Panc1 (cell line): ENCODE measurements around the gene FAM149B1. TPM values are rescaled to one million over a fixed set of nuclear protein-coding genes. Genes with fewer than 3 reads are reported as not detected.

Source experiments
- ATAC-seq: fragments of 200-7000 bp; cut with Tn5 transposase; 2 replicates; pipeline ENCODE4 v1.9.1; 2020; ENCODE audit warnings: mild to moderate bottlenecking, moderate library complexity
- BruUV-seq: library from RNA; stranded (reverse); fragments of 400-500 nt; replicated peaks from 2 replicates; lab custom pipeline; 2021; lab: Mats Ljungman, UMichigan
- CTCF ChIA-PET: fragments of 300-600 bp; sonication (Branson Sonifier 250); formaldehyde crosslinking; loops from one replicate; lab custom pipeline; 2022; ENCODE audit warnings: antibody characterized with exemption; lab: Charles Lee
- POLR2A ChIA-PET: fragments of 300-600 bp; sonication (Branson Sonifier 250); formaldehyde crosslinking; loops from one replicate; lab custom pipeline; 2022; ENCODE audit warnings: antibody characterized with exemption; lab: Charles Lee
- DNase-seq: peaks from one replicate; pipeline ENCODE4 v3.0.0-alpha.2; 2010; ENCODE audit warnings: low read depth, low spot score
- H3K27ac ChIP-seq: 2 replicates; pipeline ENCODE4 v1.5.1; 2011; ENCODE audit warnings: mild to moderate bottlenecking, low read length, inconsistent platforms
- H3K27me3 ChIP-seq: fragments of 200-500 bp; sonication (Bioruptor generic); 2 replicates; pipeline ENCODE4 v1.6.0; 2014; ENCODE audit warnings: low read length, inconsistent platforms; ENCODE audit not compliant: control insufficient read depth, insufficient read depth
- H3K36me3 ChIP-seq: fragments of 200-500 bp; sonication (Bioruptor generic); 2 replicates; pipeline ENCODE4 v1.5.1; 2014; ENCODE audit warnings: inconsistent platforms, mild to moderate bottlenecking, low read length, moderate library complexity; ENCODE audit not compliant: control insufficient read depth, insufficient read depth
- H3K4me1 ChIP-seq: 2 replicates; pipeline ENCODE4 v1.5.1; 2011; ENCODE audit warnings: inconsistent platforms, mild to moderate bottlenecking, low read length, moderate library complexity; ENCODE audit not compliant: control insufficient read depth, insufficient read depth
- H3K4me3 ChIP-seq, 2 experiments: 2 replicates each; pipeline ENCODE4 v1.5.1; 2011 to 2012; ENCODE audit warnings: low read depth in 2 of 2, low read length in 2 of 2, mild to moderate bottlenecking in 2 of 2, inconsistent platforms in 1 of 2, moderate library complexity in 1 of 2
- H3K9me3 ChIP-seq: fragments of 200-500 bp; sonication (Bioruptor generic); 2 replicates; pipeline ENCODE4 v1.5.1; 2014; ENCODE audit warnings: low read depth, mild to moderate bottlenecking, inconsistent platforms, low read length, moderate library complexity; ENCODE audit not compliant: control insufficient read depth, insufficient read depth
- POLR2AphosphoS5 ChIP-seq: IDR thresholded peaks from 2 replicates; pipeline ENCODE4 v1.6.1; 2012; ENCODE audit warnings: mild to moderate bottlenecking, low read depth, low read length, moderate library complexity
- SIN3A ChIP-seq: IDR thresholded peaks from 2 replicates; pipeline ENCODE4 v1.6.1; 2012; ENCODE audit warnings: low read depth, mild to moderate bottlenecking, low read length, moderate library complexity, borderline replicate concordance; ENCODE audit not compliant: insufficient read depth
- TCF7L2 ChIP-seq: IDR thresholded peaks from 2 replicates; pipeline ENCODE4 v1.6.1; 2011; ENCODE audit warnings: mild to moderate bottlenecking, low read depth, low read length, inconsistent platforms
- in situ Hi-C: cut with HindIII; loops from 2 replicates; pipeline ENCODE4 v1.10.0; 2016; ENCODE audit warnings: low sequenced_read_pairs, low pct_unique_long_range_greater_than_20kb
- intact Hi-C: fragments of 100-400 bp; cut with micrococcal nuclease; formaldehyde crosslinking; loops from one replicate; pipeline ENCODE4 v1.10.0; 2022; ENCODE audit not compliant: unreplicated experiment
- total RNA-seq: library from RNA; stranded (reverse); gene quantifications from one replicate; pipeline ENCODE4 v1.2.1, GENCODE V29; 2021; ENCODE audit not compliant: unreplicated experiment
- TF ChIP-seq, protein P1 (sequence below), 2 experiments: IDR thresholded peaks; 2 replicates each; pipeline ENCODE4 v1.6.1; 2011 to 2012; ENCODE audit warnings: low read depth in 2 of 2, control low read depth in 1 of 2, low read length in 1 of 2, mild to moderate bottlenecking in 1 of 2, moderate library complexity in 1 of 2; ENCODE audit not compliant: insufficient read depth in 1 of 2
- TF ChIP-seq, protein P2 (sequence below): fragments of 450-650 bp; IDR thresholded peaks from 2 replicates; pipeline ENCODE4 v1.5.1; 2017; ENCODE audit warnings: mild to moderate bottlenecking

Gene FAM149B1
- total RNA-seq, 1 experiment from 2014 or later: 20.8 TPM

DNA sequence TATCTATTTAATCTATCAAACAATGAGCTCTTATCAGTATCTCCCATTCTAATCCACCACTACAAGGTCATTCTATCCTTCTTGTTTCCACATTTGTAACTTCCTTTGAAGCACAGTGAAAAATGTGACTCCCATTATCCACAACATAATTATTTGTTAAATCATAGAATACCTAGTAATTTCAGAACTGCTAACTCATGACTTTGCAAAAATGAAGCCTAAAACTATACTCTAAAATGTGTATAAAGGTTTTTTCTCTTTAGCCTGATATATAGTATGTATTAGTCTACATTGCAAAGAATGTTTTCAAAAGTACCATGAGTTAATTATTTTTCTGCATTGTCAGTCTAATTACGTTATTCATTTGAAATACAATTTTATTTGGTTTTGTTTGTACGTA is 96.5 kb downstream of the FAM149B1 start:
- BruUV-seq: no TSS peak
- intact Hi-C loops: loop anchor here (10.0 kb wide), 2 partner anchors 90 to 380 kb away; partner anchors contain the start of genes CFAP70 and MYOZ1
- Histone ChIP-seq H3K27ac (no peak overlapping the region), H3K4me1 (no peaks in the 10 kb centered on the region; the same call in 1 of the 2 replicates), H3K36me3 (no peaks in the 10 kb centered on the region), H3K4me3 (no peak overlapping the region), H3K9me3 (0 out of 2 replicates have a peak, but pooled peaks cover 3% of the 10 kb centered on the region), H3K27me3 (peaks cover 5% of the 10 kb centered on the region; the same call in 1 of the 2 replicates)
- ATAC-seq (no peak), DNase-seq (no peak)
- ChIA-PET POLR2A (no interaction called here), CTCF (interaction anchor here (0.7 to 0.9 kb wide), 4 partner anchors 12 to 297 kb away, joined by 3 to 6 read pairs (median 4); no protein-coding TSS in a partner anchor)
- in situ Hi-C loops: no loop called here
- TF ChIP-seq POLR2AphosphoS5: no peak
- TF ChIP-seq, protein P1, sequence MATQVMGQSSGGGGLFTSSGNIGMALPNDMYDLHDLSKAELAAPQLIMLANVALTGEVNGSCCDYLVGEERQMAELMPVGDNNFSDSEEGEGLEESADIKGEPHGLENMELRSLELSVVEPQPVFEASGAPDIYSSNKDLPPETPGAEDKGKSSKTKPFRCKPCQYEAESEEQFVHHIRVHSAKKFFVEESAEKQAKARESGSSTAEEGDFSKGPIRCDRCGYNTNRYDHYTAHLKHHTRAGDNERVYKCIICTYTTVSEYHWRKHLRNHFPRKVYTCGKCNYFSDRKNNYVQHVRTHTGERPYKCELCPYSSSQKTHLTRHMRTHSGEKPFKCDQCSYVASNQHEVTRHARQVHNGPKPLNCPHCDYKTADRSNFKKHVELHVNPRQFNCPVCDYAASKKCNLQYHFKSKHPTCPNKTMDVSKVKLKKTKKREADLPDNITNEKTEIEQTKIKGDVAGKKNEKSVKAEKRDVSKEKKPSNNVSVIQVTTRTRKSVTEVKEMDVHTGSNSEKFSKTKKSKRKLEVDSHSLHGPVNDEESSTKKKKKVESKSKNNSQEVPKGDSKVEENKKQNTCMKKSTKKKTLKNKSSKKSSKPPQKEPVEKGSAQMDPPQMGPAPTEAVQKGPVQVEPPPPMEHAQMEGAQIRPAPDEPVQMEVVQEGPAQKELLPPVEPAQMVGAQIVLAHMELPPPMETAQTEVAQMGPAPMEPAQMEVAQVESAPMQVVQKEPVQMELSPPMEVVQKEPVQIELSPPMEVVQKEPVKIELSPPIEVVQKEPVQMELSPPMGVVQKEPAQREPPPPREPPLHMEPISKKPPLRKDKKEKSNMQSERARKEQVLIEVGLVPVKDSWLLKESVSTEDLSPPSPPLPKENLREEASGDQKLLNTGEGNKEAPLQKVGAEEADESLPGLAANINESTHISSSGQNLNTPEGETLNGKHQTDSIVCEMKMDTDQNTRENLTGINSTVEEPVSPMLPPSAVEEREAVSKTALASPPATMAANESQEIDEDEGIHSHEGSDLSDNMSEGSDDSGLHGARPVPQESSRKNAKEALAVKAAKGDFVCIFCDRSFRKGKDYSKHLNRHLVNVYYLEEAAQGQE (IDR thresholded peaks at IDR 0.05; ENCODE audit: insufficient read depth in 1 of 2, low read depth in 2 of 2, low read length in 1 of 2): no peak
- no peak for TF ChIP-seq SIN3A
- no peak for TF ChIP-seq TCF7L2
- TF ChIP-seq, protein P2, sequence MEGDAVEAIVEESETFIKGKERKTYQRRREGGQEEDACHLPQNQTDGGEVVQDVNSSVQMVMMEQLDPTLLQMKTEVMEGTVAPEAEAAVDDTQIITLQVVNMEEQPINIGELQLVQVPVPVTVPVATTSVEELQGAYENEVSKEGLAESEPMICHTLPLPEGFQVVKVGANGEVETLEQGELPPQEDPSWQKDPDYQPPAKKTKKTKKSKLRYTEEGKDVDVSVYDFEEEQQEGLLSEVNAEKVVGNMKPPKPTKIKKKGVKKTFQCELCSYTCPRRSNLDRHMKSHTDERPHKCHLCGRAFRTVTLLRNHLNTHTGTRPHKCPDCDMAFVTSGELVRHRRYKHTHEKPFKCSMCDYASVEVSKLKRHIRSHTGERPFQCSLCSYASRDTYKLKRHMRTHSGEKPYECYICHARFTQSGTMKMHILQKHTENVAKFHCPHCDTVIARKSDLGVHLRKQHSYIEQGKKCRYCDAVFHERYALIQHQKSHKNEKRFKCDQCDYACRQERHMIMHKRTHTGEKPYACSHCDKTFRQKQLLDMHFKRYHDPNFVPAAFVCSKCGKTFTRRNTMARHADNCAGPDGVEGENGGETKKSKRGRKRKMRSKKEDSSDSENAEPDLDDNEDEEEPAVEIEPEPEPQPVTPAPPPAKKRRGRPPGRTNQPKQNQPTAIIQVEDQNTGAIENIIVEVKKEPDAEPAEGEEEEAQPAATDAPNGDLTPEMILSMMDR: no peak

DNA sequence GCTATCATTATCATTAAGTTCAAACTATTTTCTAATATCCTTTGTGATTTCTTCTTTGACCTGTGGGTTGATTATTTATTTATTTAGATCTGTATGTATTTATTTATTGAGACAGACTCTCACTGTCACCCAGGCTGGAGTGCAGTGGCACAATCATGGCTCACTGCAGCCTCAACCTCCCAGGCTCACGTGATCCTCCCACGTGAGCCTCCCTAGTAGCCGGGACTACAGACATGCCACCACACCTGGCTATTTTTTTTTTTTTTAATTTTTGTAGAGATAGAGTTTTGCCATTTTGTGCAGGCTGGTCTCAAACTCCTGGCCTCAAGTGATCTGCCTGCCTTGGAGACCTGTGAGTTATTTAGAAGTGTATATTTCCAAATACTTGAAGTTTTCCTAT is 113.2 kb downstream of the FAM149B1 start:
- Histone ChIP-seq H3K9me3 (no peaks in the 10 kb centered on the region), H3K36me3 (no peaks in the 10 kb centered on the region), H3K4me3 (no peak overlapping the region), H3K4me1 (no peaks in the 10 kb centered on the region), H3K27me3 (peaks cover 4% of the 10 kb centered on the region; the same call in 1 of the 2 replicates), H3K27ac (no peak overlapping the region)
- BruUV-seq: no TSS peak
- no peak for ATAC-seq
- intact Hi-C loops (no loop called here), in situ Hi-C loops (no loop called here)
- ChIA-PET CTCF (no interaction called here), POLR2A (no interaction called here)
- TF ChIP-seq, protein P2: no peak
- TF ChIP-seq, protein P1 (IDR thresholded peaks at IDR 0.05; ENCODE audit: insufficient read depth in 1 of 2, low read depth in 2 of 2, low read length in 1 of 2): no peak
- TF ChIP-seq POLR2AphosphoS5 (no peak), TCF7L2 (no peak), SIN3A (no peak)
- DNase-seq: no peak
